Measurements from ENCODE around the gene EZH1. TPM values are rescaled to one million over a fixed set of nuclear protein-coding genes. Genes with fewer than 3 reads are reported as not detected.

Gene EZH1
- total and polyA plus RNA-seq, 2 experiments from 2014 or later, result 22.7 to 33.8 TPM

- peak in 1 of 2 donors; percentile 86 for DNase-seq (ENCODE audit: low read depth in 1 of 2, low spot score in 1 of 2)
- no peak overlapping the region for H3K27ac ChIP-seq
- H3K9me3 ChIP-seq (ENCODE audit: low read depth), result no peaks in the 10 kb centered on the region
- no peaks in the 10 kb centered on the region for H3K4me1 ChIP-seq (ENCODE audit: low read depth)
- H3K27me3 ChIP-seq, result no peaks in the 10 kb centered on the region
- H3K4me3 ChIP-seq, result no peak overlapping the region
- no peaks in the 10 kb centered on the region for H3K36me3 ChIP-seq
- no peak for TF ChIP-seq CTCF (IDR thresholded peaks at IDR 0.05; ENCODE audit: low read depth, low read length)
Measured at GRCh38 chr17:42751628-42752027, 6.8 kb upstream of the EZH1 start.

DNA sequence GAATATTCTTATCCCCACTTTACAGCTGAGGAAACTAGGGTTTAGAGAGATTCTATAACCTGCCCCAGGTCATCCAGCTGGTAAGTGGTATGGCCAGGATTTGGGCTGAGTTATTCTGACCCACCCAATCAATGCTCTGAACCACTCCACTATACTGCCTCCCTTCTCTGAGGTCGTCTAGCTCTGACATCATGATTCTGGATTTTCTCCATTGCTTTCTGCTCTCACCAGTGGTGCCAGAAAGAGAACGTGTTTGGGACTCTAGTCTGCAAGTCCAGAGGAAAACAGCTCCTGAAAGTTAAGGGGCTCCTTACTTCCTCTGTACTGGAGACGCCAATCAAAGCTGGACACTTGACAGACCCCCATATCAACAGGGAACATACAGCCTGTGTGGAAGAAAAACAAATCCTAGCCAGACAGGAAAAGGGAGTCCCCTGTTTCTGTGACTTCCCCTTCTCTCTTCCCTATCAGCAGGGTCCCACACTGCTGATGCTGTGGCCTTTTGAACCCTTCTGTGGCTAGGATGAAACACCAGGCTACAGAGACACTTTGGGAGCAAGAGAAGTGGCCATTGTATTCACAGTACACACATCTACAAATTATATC, 6.0 kb upstream of the EZH1 start:
- no peaks in the 10 kb centered on the region for H3K27me3 ChIP-seq
- H3K27ac ChIP-seq, result no peak overlapping the region
- DNase-seq (ENCODE audit: low read depth in 1 of 2, low spot score in 1 of 2), result peak in 1 of 2 donors; percentile 33
- no peaks in the 10 kb centered on the region for H3K9me3 ChIP-seq (ENCODE audit: low read depth)
- no peak for TF ChIP-seq CTCF (IDR thresholded peaks at IDR 0.05; ENCODE audit: low read depth, low read length)
- no peaks in the 10 kb centered on the region for H3K4me1 ChIP-seq (ENCODE audit: low read depth)
- H3K4me3 ChIP-seq, result no peak overlapping the region
- H3K36me3 ChIP-seq, result no peaks in the 10 kb centered on the region

DNA sequence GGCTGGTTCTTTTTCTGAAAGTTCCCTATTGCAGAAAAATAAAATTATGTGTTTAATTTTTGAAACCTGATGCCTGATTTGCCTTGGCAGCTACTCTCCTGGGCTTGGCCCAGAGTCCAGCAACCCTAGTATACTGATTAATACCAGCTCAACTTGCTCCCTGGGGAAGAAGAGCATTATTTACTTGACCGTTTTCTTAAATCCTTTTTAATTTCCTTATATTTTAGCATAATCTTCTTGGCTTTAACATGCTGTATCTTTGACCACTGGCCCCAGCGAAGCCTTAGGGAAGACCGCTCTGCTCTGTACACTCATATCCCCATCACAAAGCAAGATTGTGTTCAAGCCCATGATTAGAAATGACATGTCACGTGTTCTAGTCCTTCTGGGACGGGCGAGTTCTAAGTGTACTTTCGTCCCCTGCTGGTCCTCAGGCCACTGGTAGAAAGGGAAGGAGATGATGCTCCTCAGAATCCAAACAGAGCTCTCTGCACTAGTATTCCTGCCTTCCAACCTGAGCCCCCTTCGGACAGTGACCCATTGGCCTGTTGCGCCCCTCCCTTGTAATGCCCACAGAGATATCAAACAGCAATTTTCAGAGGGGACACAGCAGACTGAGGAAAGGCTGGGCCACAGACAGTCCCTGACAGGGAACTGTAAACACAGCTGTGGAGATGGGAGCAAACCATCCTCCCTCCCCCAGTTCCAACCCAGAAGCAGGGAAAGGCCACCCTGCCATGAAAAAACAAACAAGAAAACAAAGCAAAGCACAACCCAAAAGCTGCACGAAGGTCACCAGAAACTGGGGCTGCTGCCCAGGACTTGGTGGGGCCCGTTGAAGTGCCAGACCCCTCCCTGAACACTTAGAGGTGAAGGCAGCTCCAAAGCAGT, 4.3 kb upstream of the EZH1 start:
- Histone ChIP-seq H3K27ac (no peak overlapping the region), H3K4me1 (ENCODE audit: low read depth) (peaks cover under 1% of the 10 kb centered on the region), H3K4me3 (no peak overlapping the region), H3K9me3 (ENCODE audit: low read depth) (no peaks in the 10 kb centered on the region), H3K27me3 (no peaks in the 10 kb centered on the region), H3K36me3 (no peaks in the 10 kb centered on the region)
- TF ChIP-seq CTCF (IDR thresholded peaks at IDR 0.05; ENCODE audit: low read depth, low read length), result no peak
- DNase-seq (ENCODE audit: low read depth in 1 of 2, low spot score in 1 of 2), result no peak

GRCh38 chr17:42748202-42748907, 3.5 kb upstream of the EZH1 start:
- H3K27ac ChIP-seq, result no peak overlapping the region

More at GRCh38 chr17:42748202-42748907, 3.5 kb upstream of the EZH1 start:
- Histone ChIP-seq H3K4me1 (ENCODE audit: low read depth) (peaks cover 9% of the 10 kb centered on the region), H3K27me3 (no peaks in the 10 kb centered on the region), H3K36me3 (no peaks in the 10 kb centered on the region), H3K4me3 (no peak overlapping the region), H3K9me3 (ENCODE audit: low read depth) (no peaks in the 10 kb centered on the region)
- no peak for DNase-seq (ENCODE audit: low read depth in 1 of 2, low spot score in 1 of 2)
- TF ChIP-seq CTCF (IDR thresholded peaks at IDR 0.05; ENCODE audit: low read depth, low read length), result no peak
